ENCODE results near the gene INF2. TPM values are rescaled to one million over a fixed set of nuclear protein-coding genes. Genes with fewer than 3 reads are reported as not detected.
A peak's percentile ranks its signal among the peaks of the same experiment; 100 is the strongest.

INF2 gene
- total and polyA plus RNA-seq, 12 donors = 22.5 to 73.8 (median 28.4) TPM

DNA sequence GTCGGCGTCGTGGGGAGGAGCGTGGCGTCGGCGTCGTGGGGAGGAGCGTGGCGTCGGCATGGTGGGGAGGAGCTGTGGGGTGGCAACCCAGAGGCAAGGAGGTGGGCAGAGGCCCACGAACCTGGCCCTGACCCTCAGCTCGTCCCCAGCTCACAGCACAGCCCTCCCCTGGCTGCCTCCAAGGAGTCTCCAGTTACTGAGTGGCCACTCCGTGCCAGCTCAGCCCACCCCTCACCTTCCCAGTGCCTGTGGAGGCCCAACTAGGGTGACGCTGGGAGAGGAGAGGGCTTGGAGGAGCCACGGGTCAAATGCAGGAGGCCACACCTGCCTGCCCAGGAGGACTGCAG, 40.4 kb downstream of the INF2 start:
- no peak overlapping the region for H3K4me3 ChIP-seq
- WGBS, 2 donors = 75 to 89% methylated on average over 12 to 16 of the region's 16 CpGs
- no peaks in the 10 kb centered on the region for H3K27me3 ChIP-seq
- peaks cover 36 to 91% (median 56%) of the 10 kb centered on the region in 9 donors for H3K4me1 ChIP-seq
- no peaks in the 10 kb centered on the region for H3K36me3 ChIP-seq
- no peaks in the 10 kb centered on the region for H3K9me3 ChIP-seq
- DNase-seq = no peak
- peak overlapping the region in 1 of 10 donors; percentile 44 for H3K27ac ChIP-seq
- TF ChIP-seq, protein P1, sequence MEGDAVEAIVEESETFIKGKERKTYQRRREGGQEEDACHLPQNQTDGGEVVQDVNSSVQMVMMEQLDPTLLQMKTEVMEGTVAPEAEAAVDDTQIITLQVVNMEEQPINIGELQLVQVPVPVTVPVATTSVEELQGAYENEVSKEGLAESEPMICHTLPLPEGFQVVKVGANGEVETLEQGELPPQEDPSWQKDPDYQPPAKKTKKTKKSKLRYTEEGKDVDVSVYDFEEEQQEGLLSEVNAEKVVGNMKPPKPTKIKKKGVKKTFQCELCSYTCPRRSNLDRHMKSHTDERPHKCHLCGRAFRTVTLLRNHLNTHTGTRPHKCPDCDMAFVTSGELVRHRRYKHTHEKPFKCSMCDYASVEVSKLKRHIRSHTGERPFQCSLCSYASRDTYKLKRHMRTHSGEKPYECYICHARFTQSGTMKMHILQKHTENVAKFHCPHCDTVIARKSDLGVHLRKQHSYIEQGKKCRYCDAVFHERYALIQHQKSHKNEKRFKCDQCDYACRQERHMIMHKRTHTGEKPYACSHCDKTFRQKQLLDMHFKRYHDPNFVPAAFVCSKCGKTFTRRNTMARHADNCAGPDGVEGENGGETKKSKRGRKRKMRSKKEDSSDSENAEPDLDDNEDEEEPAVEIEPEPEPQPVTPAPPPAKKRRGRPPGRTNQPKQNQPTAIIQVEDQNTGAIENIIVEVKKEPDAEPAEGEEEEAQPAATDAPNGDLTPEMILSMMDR (IDR thresholded peaks at IDR 0.05) = no peak
- intact Hi-C loops (cut with DNase I) = loop anchor here in 3 of 10 donors (10.0 kb wide), 1 partner anchor 145 kb away; no protein-coding TSS in a partner anchor
- ATAC-seq = no peak

DNA sequence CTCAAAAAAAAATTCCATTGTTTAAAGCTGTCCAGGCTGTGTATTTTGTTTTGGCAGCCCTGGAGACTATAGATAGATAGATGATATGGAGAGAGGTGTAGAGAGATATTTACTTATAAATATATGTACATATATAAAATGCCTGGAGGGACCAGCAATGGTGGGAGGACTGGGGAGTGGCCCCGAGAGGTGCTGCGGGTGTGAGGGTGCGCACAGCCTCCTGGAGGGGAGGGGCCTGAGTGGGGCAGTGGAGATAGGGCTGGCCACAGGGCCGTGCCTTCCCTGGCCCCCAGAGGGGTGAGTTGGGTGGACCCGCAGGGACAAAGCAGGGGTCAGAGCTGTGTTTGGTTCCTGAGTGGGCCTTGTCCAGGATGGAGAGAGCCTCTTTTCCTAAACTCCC, 41.1 kb downstream of the INF2 start:
- Histone ChIP-seq H3K36me3 (no peaks in the 10 kb centered on the region), H3K9me3 (no peaks in the 10 kb centered on the region), H3K4me1 (peaks cover 36 to 91% (median 56%) of the 10 kb centered on the region in 9 donors), H3K4me3 (no peak overlapping the region), H3K27me3 (no peaks in the 10 kb centered on the region), H3K27ac (peak overlapping the region in 2 of 10 donors; percentile 44 to 52)
- DNase-seq = no peak
- ATAC-seq = no peak
- WGBS, 2 donors = 67 to 70% methylated on average over 5 of the region's 5 CpGs
- TF ChIP-seq, protein P1 (IDR thresholded peaks at IDR 0.05) = no peak
- intact Hi-C loops (cut with DNase I) = no loop called here

DNA sequence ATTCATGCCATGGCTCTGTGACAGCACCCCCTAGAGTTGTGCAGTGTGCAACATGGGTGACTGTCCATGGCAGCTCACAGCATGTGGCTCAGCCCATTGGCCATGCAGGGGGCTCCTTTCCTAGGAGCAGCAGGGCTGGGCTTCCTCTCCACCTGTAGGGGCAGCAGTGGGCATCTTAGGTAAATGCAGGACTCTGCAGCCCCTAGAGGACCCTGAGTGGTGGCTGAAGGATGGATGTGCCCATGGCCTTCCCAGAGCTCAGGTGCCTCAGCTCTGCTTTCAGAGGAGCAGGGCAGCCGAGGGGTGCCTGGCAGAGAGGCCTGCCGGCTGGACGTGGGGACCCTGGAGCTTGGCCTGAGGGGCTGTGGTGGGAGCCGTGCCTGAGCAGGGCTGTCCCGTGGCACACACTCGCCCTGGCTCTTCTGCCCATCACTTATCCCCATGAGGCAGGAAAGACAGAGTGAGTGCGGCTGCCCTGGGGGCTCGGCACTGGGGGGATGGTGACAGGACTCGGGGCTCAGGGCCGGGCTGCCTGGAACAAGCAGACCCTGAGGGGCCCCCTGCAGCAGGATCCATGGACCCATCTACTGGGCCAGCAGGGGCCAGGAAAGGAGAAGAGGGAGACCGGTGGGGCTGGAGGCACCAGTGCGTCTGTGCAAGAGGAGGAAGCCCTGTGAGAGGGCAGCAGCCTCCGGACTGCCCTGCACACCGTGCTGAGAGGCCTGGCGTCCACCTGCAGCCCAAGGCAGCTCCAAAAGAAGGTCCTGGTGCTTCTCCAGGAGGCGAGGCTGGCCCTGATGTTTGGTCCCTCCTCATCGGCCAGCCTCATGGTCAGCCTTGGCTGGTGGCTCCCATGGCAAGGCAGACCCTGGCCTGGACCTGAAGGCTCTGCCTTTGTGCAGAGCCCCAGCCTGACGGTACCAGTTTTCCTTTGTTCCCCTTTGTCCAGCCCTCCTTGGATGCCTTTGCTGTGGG, 42.2 kb downstream of the INF2 start:
- ATAC-seq = no peak
- no peak overlapping the region for H3K4me3 ChIP-seq
- intact Hi-C loops (cut with DNase I) = no loop called here

DNA sequence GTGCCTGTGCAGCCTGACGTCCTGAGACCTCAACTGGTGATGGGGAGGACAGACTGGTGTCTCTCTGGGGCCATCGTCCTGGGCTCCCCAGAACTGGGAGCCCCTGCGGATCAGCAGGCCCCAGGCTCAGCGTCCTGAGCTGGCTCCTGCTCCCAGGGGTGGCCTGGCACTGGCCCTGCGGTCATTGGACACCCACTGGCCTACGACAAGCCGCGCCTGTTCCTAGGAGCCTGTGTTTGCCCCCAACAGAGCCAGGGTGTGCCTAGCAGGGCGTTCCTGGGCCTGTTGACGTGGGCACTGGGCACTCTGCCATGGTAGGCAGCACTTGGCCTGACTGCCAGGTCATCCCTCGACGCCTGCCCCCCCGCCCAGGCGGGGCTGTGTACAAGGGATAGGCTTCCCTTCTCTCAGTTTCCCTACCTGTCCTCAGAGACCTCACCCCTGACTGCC, 43.0 kb downstream of the INF2 start:
- WGBS, 2 donors = 52 to 60% methylated on average over 14 of the region's 14 CpGs
- H3K36me3 ChIP-seq = peaks cover 0 to 1% (median 0%) of the 10 kb centered on the region in 9 donors
- H3K27ac ChIP-seq = peak overlapping the region; percentile 52 to 98 (median 88)
- no peaks in the 10 kb centered on the region for H3K27me3 ChIP-seq
- TF ChIP-seq, protein P1 (IDR thresholded peaks at IDR 0.05) = no peak
- DNase-seq (peak; percentile 85 to 87), ATAC-seq (peak; percentile 35 to 79 (median 69))
- H3K9me3 ChIP-seq = no peaks in the 10 kb centered on the region
- intact Hi-C loops (cut with DNase I) = no loop called here
- H3K4me1 ChIP-seq = peaks cover 48 to 91% (median 68%) of the 10 kb centered on the region in 9 donors
- H3K4me3 ChIP-seq = no peak overlapping the region

More for the DNA sequence above, 42.2 kb downstream of the INF2 start:
- Histone ChIP-seq H3K27ac (peak overlapping the region; percentile 52 to 98 (median 86)), H3K27me3 (no peaks in the 10 kb centered on the region), H3K4me1 (peaks cover 43 to 91% (median 63%) of the 10 kb centered on the region in 9 donors), H3K9me3 (no peaks in the 10 kb centered on the region), H3K36me3 (no peaks in the 10 kb centered on the region)
- TF ChIP-seq, protein P1 (IDR thresholded peaks at IDR 0.05) = peak in 5 of 9 donors; percentile 31 to 40 (median 35)
- DNase-seq = peak in 1 of 2 donors; percentile 10
- WGBS, 2 donors = 81 to 82% methylated on average over 18 of the region's 18 CpGs
